A549 (cell line): ENCODE results near the gene USP34. TPM values are rescaled to one million over a fixed set of nuclear protein-coding genes. Genes with fewer than 3 reads are reported as not detected.

Experiments used
- ATAC-seq, 2 experiments: fragments of 200-7000 bp in 1 of 2; fragments of >200 bp in 1 of 2; cut with Nextera tagmentation in 1 of 2; cut with Tn5 transposase in 1 of 2; 3 replicates each; pipeline versions ENCODE4 v1.8.0 to v1.9.1; 2018 to 2020; ENCODE audit warnings: mild to moderate bottlenecking in 1 of 2, moderate library complexity in 1 of 2
- CTCF ChIA-PET: fragments of 300-600 bp; sonication (Branson Sonifier 250); formaldehyde crosslinking; extraction: SDS; loops from one replicate; lab custom pipeline; 2021; ENCODE audit warnings: antibody characterized with exemption, inconsistent platforms; lab: Yijun Ruan, JAX
- POLR2A ChIA-PET: fragments of 350-600 bp; formaldehyde crosslinking; extraction: SDS; loops from one replicate; lab custom pipeline; 2021; ENCODE audit warnings: antibody characterized with exemption, inconsistent platforms; lab: Yijun Ruan, JAX
- DNase-seq, 2 experiments: peaks; one replicate each; pipeline versions ENCODE4 v3.0.0 to v3.0.0-alpha.2; 2011 to 2016; ENCODE audit warnings: low read depth in 1 of 2, low spot score in 1 of 2
- FAIRE-seq: peaks from 2 replicates; lab custom pipeline; 2011; peaks lifted over from hg19 to GRCh38; lab: Jason Lieb, UNC
- H3K27ac ChIP-seq, 2 experiments: fragments of >200 bp; sonication (Bioruptor Twin); formaldehyde crosslinking; 3 replicates each; pipeline ENCODE4 v1.5.1; 2016 to 2017
- H3K4me1 ChIP-seq: fragments of >200 bp; sonication (Bioruptor Twin); formaldehyde crosslinking; 3 replicates; pipeline ENCODE4 v1.6.1; 2016
- H3K4me2 ChIP-seq: fragments of >200 bp; sonication (Bioruptor Twin); formaldehyde crosslinking; 3 replicates; pipeline ENCODE4 v1.6.1; 2016
- H3K4me3 ChIP-seq: fragments of >200 bp; sonication (Bioruptor Twin); formaldehyde crosslinking; 3 replicates; pipeline ENCODE4 v1.5.1; 2016
- H3K9me3 ChIP-seq: fragments of >200 bp; sonication (Bioruptor Twin); formaldehyde crosslinking; 3 replicates; pipeline ENCODE4 v1.6.1; 2016
- BCL3 ChIP-seq: fragments of >200 bp; sonication (Bioruptor Twin); formaldehyde crosslinking; IDR thresholded peaks from 3 replicates; pipeline ENCODE4 v1.6.1; 2016
- BHLHE40 ChIP-seq: IDR thresholded peaks from 2 replicates; pipeline ENCODE4 v1.6.1; 2012; ENCODE audit warnings: low read depth, low read length, inconsistent platforms
- CTCF ChIP-seq: fragments of >200 bp; sonication (Bioruptor Twin); formaldehyde crosslinking; IDR thresholded peaks from 3 replicates; pipeline ENCODE4 v1.5.1; 2016
- E2F6 ChIP-seq: IDR thresholded peaks from 2 replicates; pipeline ENCODE4 v1.6.1; 2012; ENCODE audit warnings: low read depth, borderline replicate concordance
- HES2 ChIP-seq: fragments of >200 bp; sonication (Bioruptor Twin); formaldehyde crosslinking; IDR thresholded peaks from 2 replicates; pipeline ENCODE4 v1.6.1; 2016
- HOXB13 ChIP-seq: fragments of 250-450 bp; sonication (Bioruptor Pico); IDR thresholded peaks from 2 replicates; pipeline ENCODE4 v1.5.0; 2020; ENCODE audit warnings: low read depth, mild to moderate bottlenecking, moderate library complexity
- KDM1A ChIP-seq: fragments of 200-600 bp; sonication (generic); IDR thresholded peaks from 2 replicates; pipeline ENCODE4 v1.6.1; 2016; ENCODE audit warnings: low read depth, mild to moderate bottlenecking
- KDM5A ChIP-seq: fragments of 200-600 bp; sonication (generic); IDR thresholded peaks from 2 replicates; pipeline ENCODE4 v1.6.1; 2016; ENCODE audit warnings: antibody characterized with exemption, mild to moderate bottlenecking
- MAFK ChIP-seq: fragments of 450-650 bp; IDR thresholded peaks from 2 replicates; pipeline ENCODE4 v1.6.1; 2014; ENCODE audit not compliant: partially characterized antibody
- NPAS2 ChIP-seq: fragments of 250-450 bp; sonication (Bioruptor Pico); IDR thresholded peaks from 2 replicates; pipeline ENCODE4 v1.8.0; 2022; ENCODE audit warnings: mild to moderate bottlenecking, moderate library complexity, borderline replicate concordance
- PHF8 ChIP-seq: fragments of 200-600 bp; sonication (generic); IDR thresholded peaks from 2 replicates; pipeline ENCODE4 v1.6.1; 2016; ENCODE audit warnings: low read depth, mild to moderate bottlenecking, antibody characterized with exemption, moderate library complexity, borderline replicate concordance
- POLR2AphosphoS2 ChIP-seq: conservative IDR thresholded peaks from 2 replicates; pipeline ENCODE4 v1.6.1; 2012; ENCODE audit warnings: low read length, improper control_type of control experiment, inconsistent platforms
- RAD21 ChIP-seq, 2 experiments: fragments of >200 bp in 1 of 2; sonication (Bioruptor Twin) in 1 of 2; formaldehyde crosslinking in 1 of 2; IDR thresholded peaks in 1 of 2; conservative IDR thresholded peaks in 1 of 2; 2 replicates in 1 of 2; 3 replicates in 1 of 2; pipeline ENCODE4 v1.6.1; 2012 to 2018; ENCODE audit warnings: inconsistent platforms in 1 of 2
- RARB ChIP-seq: fragments of 250-450 bp; sonication (Bioruptor Pico); IDR thresholded peaks from 2 replicates; pipeline ENCODE4 v1.8.0; 2021; ENCODE audit warnings: mild to moderate bottlenecking, moderate library complexity
- TFCP2L1 ChIP-seq: fragments of 250-450 bp; sonication (Bioruptor Pico); IDR thresholded peaks from 2 replicates; pipeline ENCODE4 v1.5.0; 2021; ENCODE audit warnings: mild to moderate bottlenecking
- WGBS: methylation state at CpG from one replicate; pipeline ENCODE4 v1.1.6; 2017; ENCODE audit errors: missing lambda C conversion rate; 5-methylcytosine and 5-hydroxymethylcytosine counted together
- polyA plus RNA-seq, 4 experiments: library from polyadenylated mRNA; depleted of rRNA in 3 of 4; stranded (reverse); fragments of >200 nt; fragmentation: RNase III in 1 of 4; extraction: RNeasy Plus Mini Kit Qiagen cat#74134 plus additional on column Dnase treatment in 1 of 4; gene quantifications; 2 replicates in 3 of 4; 3 replicates in 1 of 4; pipeline ENCODE4 v1.2.3, GENCODE V29; 2011 to 2017

The USP34 gene
- polyA plus RNA-seq, 2 of the 4 experiments (the other 2 are of a cell fraction): 47.7 to 132 TPM

- Histone ChIP-seq H3K4me2 (no peak overlapping the region), H3K4me1 (no peaks in the 10 kb centered on the region), H3K4me3 (no peak overlapping the region), H3K9me3 (no peaks in the 10 kb centered on the region), H3K27ac (no peak overlapping the region)
- DNase-seq (no peak), FAIRE-seq (no peak), ATAC-seq (peak in 1 of 2 experiments; percentile 24; a peak in 3 of 6 replicates)
- 84% methylated on average over 4 of the region's 4 CpGs for WGBS
- ChIA-PET CTCF (interaction anchor here (0.9 to 2.4 kb wide), 3 partner anchors 9 to 16 kb away, joined by 3 to 5 read pairs (median 5); no protein-coding TSS in a partner anchor), POLR2A (no interaction called here)
- TF ChIP-seq BCL3 (no peak), CTCF (no peak), NPAS2 (CRISPR knock-in tag) (no peak), E2F6 (no peak), TFCP2L1 (no peak), POLR2AphosphoS2 (no peak), RAD21 (conservative IDR thresholded peaks at IDR 0.05 in 1 of 2, IDR thresholded peaks at IDR 0.05 in 1 of 2) (no peak), KDM5A (no peak)
Measured at GRCh38 chr2:61193670-61194561, 277.0 kb downstream of the USP34 start.

- FAIRE-seq: no peak
- no peak for ATAC-seq
- CTCF ChIA-PET: no interaction called here
- no peaks in the 10 kb centered on the region for H3K9me3 ChIP-seq
- H3K4me2 ChIP-seq: no peak overlapping the region
- POLR2A ChIA-PET: no interaction called here
- 78% methylated on average over 4 of the region's 4 CpGs for WGBS
- H3K4me3 ChIP-seq: no peak overlapping the region
- no peak for TF ChIP-seq MAFK
- TF ChIP-seq PHF8: no peak
- no peak for TF ChIP-seq HES2
- no peak for TF ChIP-seq RARB
- no peak for TF ChIP-seq KDM1A
- no peaks in the 10 kb centered on the region for H3K4me1 ChIP-seq
- DNase-seq: no peak
- H3K27ac ChIP-seq: no peak overlapping the region
Measured at GRCh38 chr2:61187085-61187484, 283.8 kb downstream of the USP34 start.

GRCh38 chr2:61185231-61185728 lies 285.6 kb downstream of the USP34 start:
- TF ChIP-seq BHLHE40 (no peak), HOXB13 (CRISPR knock-in tag) (no peak)
- H3K4me3 ChIP-seq: no peak overlapping the region
- FAIRE-seq (no peak), ATAC-seq (no peak), DNase-seq (no peak)
- H3K4me1 ChIP-seq: peaks cover 5% of the 10 kb centered on the region; the same call in 2 of the 3 replicates
- H3K27ac ChIP-seq: no peak overlapping the region
- ChIA-PET CTCF (interaction anchor here (0.6 kb wide), 1 partner anchor 58 kb away, joined by 3 read pairs; no protein-coding TSS in a partner anchor), POLR2A (interaction anchor here (1.2 kb wide), 1 partner anchor 8 kb away, joined by 6 read pairs; no protein-coding TSS in a partner anchor)
- no peak overlapping the region for H3K4me2 ChIP-seq
- H3K9me3 ChIP-seq: no peaks in the 10 kb centered on the region
